Measurements from ENCODE around the gene EFCAB6.

Gene EFCAB6

GRCh38 chr22:43500792-43501785 lies 311.0 kb downstream of the EFCAB6 start:
- no peak for DNase-seq

GRCh38 chr22:43498856-43499253 lies 313.2 kb downstream of the EFCAB6 start:
- no peak for DNase-seq

- DNase-seq, result no peak
Measured at GRCh38 chr22:43497956-43498855, 313.9 kb downstream of the EFCAB6 start.

GRCh38 chr22:43493297-43493696 lies 318.8 kb downstream of the EFCAB6 start:
- DNase-seq, result no peak

GRCh38 chr22:43491737-43492136 lies 320.4 kb downstream of the EFCAB6 start:
- DNase-seq, result no peak

GRCh38 chr22:43491177-43491576 lies 320.9 kb downstream of the EFCAB6 start:
- DNase-seq, result no peak

GRCh38 chr22:43490311-43490710 lies 321.8 kb downstream of the EFCAB6 start:
- DNase-seq, result no peak

GRCh38 chr22:43488937-43489336 lies 323.2 kb downstream of the EFCAB6 start:
- no peak for DNase-seq

GRCh38 chr22:43488031-43488866 lies 323.9 kb downstream of the EFCAB6 start:
- DNase-seq, result no peak

- DNase-seq, result no peak
Measured at GRCh38 chr22:43487311-43488030, 324.6 kb downstream of the EFCAB6 start.

- no peak for DNase-seq
Measured at GRCh38 chr22:43485502-43486089, 326.5 kb downstream of the EFCAB6 start.

GRCh38 chr22:43484227-43484626 lies 327.9 kb downstream of the EFCAB6 start:
- DNase-seq, result no peak

GRCh38 chr22:43483669-43484068 lies 328.4 kb downstream of the EFCAB6 start:
- DNase-seq, result no peak

- DNase-seq, result no peak
Measured at GRCh38 chr22:43483266-43483665, 328.8 kb downstream of the EFCAB6 start.

GRCh38 chr22:43482318-43482625 lies 329.8 kb downstream of the EFCAB6 start:
- DNase-seq, result no peak

GRCh38 chr22:43481568-43482317 lies 330.4 kb downstream of the EFCAB6 start:
- peak in 1 of 14 donors; percentile 24 for DNase-seq

- peak in 1 of 14 donors; percentile 3 for DNase-seq
Measured at GRCh38 chr22:43479962-43480361, 332.1 kb downstream of the EFCAB6 start.

GRCh38 chr22:43479301-43479950 lies 332.7 kb downstream of the EFCAB6 start:
- DNase-seq, result no peak
